ENCODE results near the gene HTR3D. TPM values are rescaled to one million over a fixed set of nuclear protein-coding genes. Genes with fewer than 3 reads are reported as not detected.

Gene HTR3D
- total RNA-seq, 1 experiment from 2014 or later = not detected

- TF ChIP-seq CEBPB (IDR thresholded peaks at IDR 0.05; ENCODE audit: low read depth) (no peak), TCF7L2 (IDR thresholded peaks at IDR 0.05; ENCODE audit: borderline replicate concordance, extremely low read depth, insufficient read depth, insufficient read length) (no peak), SRF (IDR thresholded peaks at IDR 0.05; ENCODE audit: low read depth) (no peak), MAX (IDR thresholded peaks at IDR 0.05) (no peak), EGR1 (IDR thresholded peaks at IDR 0.05; ENCODE audit: low read depth) (no peak)
Observed at GRCh38 chr3:184029443-184029842, 2.1 kb upstream of the HTR3D start (continued).

- Histone ChIP-seq H2AFZ (ENCODE audit: low read depth, low read length, poor library complexity, severe bottlenecking) (no peak overlapping the region), H3K4me3 (replicated peaks in 1 of 2; ENCODE audit: low read depth in 1 of 2, low read length in 2 of 2) (no peak overlapping the region), H3K9ac (ENCODE audit: low read length) (no peak overlapping the region), H3K27me3 (ENCODE audit: insufficient read depth, low read length) (peaks cover 6% of the 10 kb centered on the region; the same call in 1 of the 2 replicates), H3K4me1 (ENCODE audit: control insufficient read depth in 1 of 2, insufficient read depth in 2 of 2, low read length in 2 of 2) (no peaks in the 10 kb centered on the region), H3K79me2 (ENCODE audit: insufficient read depth, low read length) (no peaks in the 10 kb centered on the region), H3K4me2 (ENCODE audit: low read length) (no peak overlapping the region), H3K9me3 (ENCODE audit: control insufficient read depth in 1 of 2, insufficient read depth in 1 of 2, low read depth in 1 of 2, low read length in 2 of 2) (no peaks in the 10 kb centered on the region), H3K9me2 (ENCODE audit: insufficient read depth) (no peaks in the 10 kb centered on the region), H3K36me3 (ENCODE audit: control insufficient read depth in 1 of 2, insufficient read depth in 2 of 2, low read length in 2 of 2) (no peaks in the 10 kb centered on the region), H3K27ac (ENCODE audit: low read depth, low read length) (no peak overlapping the region), H4K20me1 (ENCODE audit: insufficient read depth) (no peaks in the 10 kb centered on the region)
- CTCF ChIA-PET = no interaction called here
- intact Hi-C loops (cut with micrococcal nuclease) = no loop called here
- no peak for DNase-seq (ENCODE audit: low read depth, low spot score)
- ATAC-seq = no peak
- TF ChIP-seq TCF7L2 (IDR thresholded peaks at IDR 0.05; ENCODE audit: borderline replicate concordance, extremely low read depth, insufficient read depth, insufficient read length) (no peak), ZNF274 (IDR thresholded peaks at IDR 0.05; ENCODE audit: low read depth, low read length) (no peak), POLR2AphosphoS5 (IDR thresholded peaks at IDR 0.05; ENCODE audit: low read depth, low read length) (no peak), YY1 (IDR thresholded peaks at IDR 0.05; ENCODE audit: extremely low read depth, insufficient replicate concordance, low read depth, low read length) (no peak), REST (IDR thresholded peaks at IDR 0.05; ENCODE audit: low read depth) (no peak), CTCF (IDR thresholded peaks at IDR 0.05 in 2 of 3, conservative IDR thresholded peaks at IDR 0.05 in 1 of 3; ENCODE audit: borderline replicate concordance in 1 of 3, insufficient read depth in 1 of 3, low read depth in 2 of 3, low read length in 2 of 3) (no peak), ZBTB33 (IDR thresholded peaks at IDR 0.05; ENCODE audit: extremely low read depth, insufficient replicate concordance, low read length) (no peak), SRF (IDR thresholded peaks at IDR 0.05; ENCODE audit: low read depth) (no peak)
- RAD21 ChIA-PET (ENCODE audit: low non-redundant PET in 1 of 2, low total read pairs in 2 of 2, uncharacterized antibody in 2 of 2, unreplicated experiment in 2 of 2) = no interaction called here
- POLR2A ChIA-PET = no interaction called here
- BruUV-seq (replicated peaks) = no TSS peak
Observed at GRCh38 chr3:184030536-184030935, 1.0 kb upstream of the HTR3D start.

Measured in HCT116 (cell line).